Gastroesophageal sphincter (tissue), 3 donors: Measurements from ENCODE around the gene PPFIA4.

Experiments
- EP300 ChIP-seq: sonication (generic); formaldehyde crosslinking; IDR thresholded peaks from one replicate; pipeline ENCODE4 v1.6.1; 2017; ENCODE audit warnings: antibody characterized with exemption, mild to moderate bottlenecking
- POLR2A ChIP-seq, 2 donors: fragments of 450-650 bp; IDR thresholded peaks; one replicate each; pipeline ENCODE4 v1.6.1; 2017; ENCODE audit warnings: antibody characterized with exemption in 2 of 2, mild to moderate bottlenecking in 2 of 2, moderate library complexity in 1 of 2
- POLR2AphosphoS5 ChIP-seq: sonication (generic); formaldehyde crosslinking; IDR thresholded peaks from one replicate; pipeline ENCODE4 v1.6.1; 2017; ENCODE audit warnings: antibody characterized with exemption
- TF ChIP-seq, protein P1 (sequence below), 4 experiments: fragments of 200-600 bp in 2 of 4; fragments of 450-650 bp in 2 of 4; sonication (generic) in 1 of 4; IDR thresholded peaks; one replicate each; pipeline ENCODE4 v1.5.1; 2017 to 2019; ENCODE audit warnings: antibody characterized with exemption in 4 of 4, mild to moderate bottlenecking in 2 of 4, moderate library complexity in 2 of 4

DNA sequence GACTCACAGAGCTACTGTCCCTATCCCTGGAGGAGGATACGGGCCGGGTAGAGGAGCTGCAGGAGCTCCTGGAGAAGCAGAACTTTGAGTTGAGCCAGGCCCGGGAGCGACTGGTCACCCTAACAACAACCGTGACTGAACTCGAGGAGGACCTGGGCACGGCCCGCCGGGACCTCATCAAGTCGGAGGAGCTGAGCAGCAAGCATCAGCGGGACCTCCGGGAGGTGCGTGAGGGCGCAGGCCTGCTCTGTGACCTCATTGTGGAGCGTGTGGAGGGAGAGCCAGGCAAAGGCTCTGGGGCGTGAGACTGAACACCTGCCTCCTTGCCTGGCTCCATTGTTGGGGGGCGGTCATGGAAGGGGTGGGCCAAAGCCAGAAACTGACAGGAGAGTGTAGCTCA lies 19.0 kb downstream of the PPFIA4 start:
- TF ChIP-seq POLR2A (IDR thresholded peaks at IDR 0.05): no peak
- TF ChIP-seq, protein P1, sequence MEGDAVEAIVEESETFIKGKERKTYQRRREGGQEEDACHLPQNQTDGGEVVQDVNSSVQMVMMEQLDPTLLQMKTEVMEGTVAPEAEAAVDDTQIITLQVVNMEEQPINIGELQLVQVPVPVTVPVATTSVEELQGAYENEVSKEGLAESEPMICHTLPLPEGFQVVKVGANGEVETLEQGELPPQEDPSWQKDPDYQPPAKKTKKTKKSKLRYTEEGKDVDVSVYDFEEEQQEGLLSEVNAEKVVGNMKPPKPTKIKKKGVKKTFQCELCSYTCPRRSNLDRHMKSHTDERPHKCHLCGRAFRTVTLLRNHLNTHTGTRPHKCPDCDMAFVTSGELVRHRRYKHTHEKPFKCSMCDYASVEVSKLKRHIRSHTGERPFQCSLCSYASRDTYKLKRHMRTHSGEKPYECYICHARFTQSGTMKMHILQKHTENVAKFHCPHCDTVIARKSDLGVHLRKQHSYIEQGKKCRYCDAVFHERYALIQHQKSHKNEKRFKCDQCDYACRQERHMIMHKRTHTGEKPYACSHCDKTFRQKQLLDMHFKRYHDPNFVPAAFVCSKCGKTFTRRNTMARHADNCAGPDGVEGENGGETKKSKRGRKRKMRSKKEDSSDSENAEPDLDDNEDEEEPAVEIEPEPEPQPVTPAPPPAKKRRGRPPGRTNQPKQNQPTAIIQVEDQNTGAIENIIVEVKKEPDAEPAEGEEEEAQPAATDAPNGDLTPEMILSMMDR (IDR thresholded peaks at IDR 0.05): no peak
- TF ChIP-seq POLR2AphosphoS5: no peak
- TF ChIP-seq EP300: no peak
